CD4-positive, alpha-beta memory T cell (primary cell): ENCODE data around the gene BCKDK. TPM values are rescaled to one million over a fixed set of nuclear protein-coding genes. Genes with fewer than 3 reads are reported as not detected.
"Not testable (repeated sequence)": the region's sequence is repeated elsewhere in the genome, so short reads cannot be mapped to it uniquely, and the experiment has no call there.

Experiments
- CTCF ChIA-PET: fragments of 350-600 bp; sonication (Branson Sonifier 250); formaldehyde crosslinking; loops from one replicate; lab custom pipeline; 2021; ENCODE audit warnings: inconsistent platforms; ENCODE audit not compliant: partially characterized antibody; lab: Charles Lee
- POLR2A ChIA-PET: fragments of 350-600 bp; sonication (Branson Sonifier 250); formaldehyde crosslinking; loops from one replicate; lab custom pipeline; 2021; ENCODE audit not compliant: partially characterized antibody; lab: Charles Lee
- DNase-seq, 5 donors: peaks; one replicate each; pipeline versions ENCODE4 v3.0.0 to v3.0.0-alpha.2; 2020 to 2022; ENCODE audit warnings: mixed read lengths in 1 of 5
- H3K27ac ChIP-seq: one replicate; pipeline ENCODE4 v1.7.0; 2013; ENCODE audit warnings: low read depth, low read length
- H3K27me3 ChIP-seq: 2 replicates; pipeline ENCODE4 v1.7.0; 2013; ENCODE audit warnings: mild to moderate bottlenecking, low read length, moderate library complexity; ENCODE audit not compliant: insufficient read depth
- H3K36me3 ChIP-seq: 2 replicates; pipeline ENCODE4 v1.7.0; 2013; ENCODE audit warnings: mild to moderate bottlenecking, low read length, moderate library complexity; ENCODE audit not compliant: insufficient read depth
- H3K4me1 ChIP-seq: 2 replicates; pipeline ENCODE4 v1.7.0; 2013; ENCODE audit warnings: mild to moderate bottlenecking, low read length, moderate library complexity; ENCODE audit not compliant: insufficient read depth
- H3K4me3 ChIP-seq, 2 donors: one replicate each; pipeline ENCODE4 v1.7.0; 2013; ENCODE audit warnings: low read length in 2 of 2, mild to moderate bottlenecking in 1 of 2
- H3K9me3 ChIP-seq, 2 donors: one replicate each; pipeline ENCODE4 v1.7.0; 2013; ENCODE audit warnings: low read length in 2 of 2, control low read depth in 1 of 2; ENCODE audit not compliant: control insufficient read depth in 1 of 2
- H3K27ac Mint-ChIP-seq, 7 donors: one replicate each; pipeline ENCODE4 v1.8.0; 2020 to 2021; ENCODE audit warnings: mixed read lengths in 7 of 7, mild to moderate bottlenecking in 6 of 7, inconsistent platforms in 3 of 7, moderate library complexity in 3 of 7
- H3K27me3 Mint-ChIP-seq, 2 donors: one replicate each; pipeline ENCODE4 v1.8.0; 2020 to 2021; ENCODE audit warnings: mixed read lengths in 2 of 2
- H3K36me3 Mint-ChIP-seq, 2 donors: one replicate each; pipeline ENCODE4 v1.8.0; 2020 to 2021; ENCODE audit warnings: mixed read lengths in 2 of 2, inconsistent platforms in 1 of 2, mild to moderate bottlenecking in 1 of 2
- H3K4me1 Mint-ChIP-seq, 4 donors: one replicate each; pipeline ENCODE4 v1.8.0; 2020 to 2021; ENCODE audit warnings: mixed read lengths in 4 of 4, mild to moderate bottlenecking in 1 of 4
- H3K4me3 Mint-ChIP-seq, 8 donors: one replicate each; pipeline ENCODE4 v1.8.0; 2020 to 2021; ENCODE audit warnings: mixed read lengths in 8 of 8, mild to moderate bottlenecking in 7 of 8, moderate library complexity in 6 of 8, inconsistent platforms in 3 of 8
- H3K9me3 Mint-ChIP-seq, 8 donors: one replicate each; pipeline ENCODE4 v1.8.0; 2020 to 2021; ENCODE audit warnings: mixed read lengths in 8 of 8, mild to moderate bottlenecking in 5 of 8, inconsistent platforms in 3 of 8, moderate library complexity in 1 of 8
- intact Hi-C: fragments of 100-400 bp; cut with micrococcal nuclease; formaldehyde crosslinking; loops from one replicate; pipeline ENCODE4 v1.15.1; 2023
- polyA plus RNA-seq, 2 donors: library from polyadenylated mRNA; unstranded; fragments of 300-500 nt; fragmentation: Illumina TruSeq; gene quantifications; one replicate each; pipeline ENCODE4 v1.2.3, GENCODE V29; 2021
- total RNA-seq, 2 experiments: library from RNA; stranded (reverse); gene quantifications; one replicate each; pipeline ENCODE4 v1.2.3, GENCODE V29; 2021

The BCKDK gene
- total and polyA plus RNA-seq, 4 experiments from 2014 or later, result 17.0 to 24.3 (median 21.7) TPM

DNA sequence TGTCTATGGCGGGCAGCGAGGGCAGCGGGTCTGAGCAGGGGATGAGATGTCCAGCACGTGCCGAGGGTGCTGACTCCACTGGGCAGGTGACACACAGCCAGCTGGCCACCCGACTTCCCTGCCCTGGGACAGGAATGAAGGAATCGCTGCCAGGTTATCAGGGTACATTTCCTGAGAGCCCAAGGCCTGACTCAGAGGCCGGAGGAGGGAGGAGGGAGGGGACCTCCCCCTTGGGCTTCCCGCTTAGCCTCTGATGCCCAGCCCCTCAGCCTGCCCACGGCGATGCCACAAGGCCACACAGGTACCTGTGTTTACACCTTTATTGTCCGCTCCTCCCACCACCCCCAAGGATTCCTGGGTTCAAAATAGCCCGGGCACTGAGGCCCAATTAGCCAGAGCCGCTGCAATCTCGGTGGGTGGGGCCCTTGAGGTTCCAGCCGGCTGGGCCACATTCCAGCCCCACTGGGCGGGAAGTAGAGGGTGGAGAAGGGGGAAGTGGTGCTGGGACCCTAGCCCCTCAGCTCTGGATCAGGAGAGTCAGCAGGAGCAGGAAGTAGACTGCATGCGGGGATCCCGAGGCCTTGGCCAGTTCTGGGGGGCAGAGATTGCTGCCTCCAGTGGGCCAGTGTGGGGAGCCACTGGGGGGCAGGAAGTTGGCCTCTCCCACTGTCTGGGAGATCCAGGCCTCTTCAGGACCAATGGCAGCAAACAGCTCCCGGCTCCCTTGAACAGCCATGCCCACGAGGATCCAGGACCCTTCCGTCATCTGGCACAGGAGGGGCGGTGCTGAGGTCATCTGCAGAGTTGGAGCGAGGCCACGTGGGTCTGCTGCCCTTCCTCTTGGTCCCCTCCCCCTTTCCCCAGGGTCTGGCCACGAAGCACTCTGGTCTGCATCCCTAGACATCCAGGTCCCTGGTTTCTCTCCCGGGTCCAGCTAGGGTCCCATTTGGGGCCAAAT, 30.7 kb downstream of the BCKDK start:
- H3K27me3 Mint-ChIP-seq, result no peaks in the 10 kb centered on the region
- Histone ChIP-seq H3K27me3 (no peaks in the 10 kb centered on the region), H3K4me3 (no peak overlapping the region), H3K27ac (no peak overlapping the region), H3K4me1 (peaks cover 15% of the 10 kb centered on the region), H3K36me3 (no peaks in the 10 kb centered on the region), H3K9me3 (no peaks in the 10 kb centered on the region)
- H3K27ac Mint-ChIP-seq, result peak overlapping the region in 2 of 7 donors; percentile 8 to 30
- intact Hi-C loops, result no loop called here
- H3K4me1 Mint-ChIP-seq, result peaks cover 3 to 14% (median 10%) of the 10 kb centered on the region in 4 donors
- H3K36me3 Mint-ChIP-seq, result no peaks in the 10 kb centered on the region
- ChIA-PET POLR2A (interaction anchor here (0.6 to 6.0 kb wide), 3 partner anchors 8 to 41 kb away, joined by 3 to 121 read pairs (median 3); partner anchors contain the start of genes FUS and KAT8), CTCF (no interaction called here)
- H3K4me3 Mint-ChIP-seq, result no peak overlapping the region
- DNase-seq, result no peak
- H3K9me3 Mint-ChIP-seq, result no peaks in the 10 kb centered on the region

DNA sequence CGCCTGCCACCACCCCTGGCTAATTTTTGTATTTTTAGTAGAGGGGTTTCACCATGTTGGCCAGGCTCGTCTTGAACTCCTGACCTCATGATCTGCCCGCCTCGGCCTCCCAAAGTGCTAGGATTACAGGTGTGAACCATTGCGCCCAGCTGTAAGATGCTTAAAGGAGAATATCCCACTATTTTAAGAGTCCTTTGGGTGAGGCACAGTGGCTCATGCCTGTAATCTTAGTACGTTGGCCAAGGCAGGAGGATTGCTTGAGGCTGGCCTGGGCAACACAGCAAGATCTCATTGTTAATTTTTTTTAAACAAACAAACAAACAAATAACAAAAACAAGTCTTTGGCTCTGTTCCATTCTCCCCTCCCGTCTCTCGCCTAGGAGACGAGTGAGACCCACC, 32.9 kb downstream of the BCKDK start:
- H3K4me3 ChIP-seq, H3K27me3 ChIP-seq, intact Hi-C loops, H3K4me3 Mint-ChIP-seq, H3K9me3 Mint-ChIP-seq, H3K9me3 ChIP-seq, H3K36me3 Mint-ChIP-seq, H3K27me3 Mint-ChIP-seq, H3K27ac ChIP-seq, H3K36me3 ChIP-seq, DNase-seq: not testable (repeated sequence)
- POLR2A ChIA-PET, result interaction anchor here (1.8 to 6.0 kb wide), 7 partner anchors 8 to 192 kb away, joined by 5 to 195 read pairs (median 10); partner anchors contain the start of genes FUS, HSD3B7, KAT8 and ORAI3
- Mint-ChIP-seq H3K27ac (peak overlapping the region in 2 of 7 donors; percentile 44 to 70), H3K4me1 (peaks cover 3 to 14% (median 10%) of the 10 kb centered on the region in 4 donors)
- peaks cover 15% of the 10 kb centered on the region for H3K4me1 ChIP-seq
- CTCF ChIA-PET, result interaction anchor here (2.1 to 2.9 kb wide), 2 partner anchors 30 to 303 kb away, joined by 7 to 10 read pairs; no protein-coding TSS in a partner anchor

DNA sequence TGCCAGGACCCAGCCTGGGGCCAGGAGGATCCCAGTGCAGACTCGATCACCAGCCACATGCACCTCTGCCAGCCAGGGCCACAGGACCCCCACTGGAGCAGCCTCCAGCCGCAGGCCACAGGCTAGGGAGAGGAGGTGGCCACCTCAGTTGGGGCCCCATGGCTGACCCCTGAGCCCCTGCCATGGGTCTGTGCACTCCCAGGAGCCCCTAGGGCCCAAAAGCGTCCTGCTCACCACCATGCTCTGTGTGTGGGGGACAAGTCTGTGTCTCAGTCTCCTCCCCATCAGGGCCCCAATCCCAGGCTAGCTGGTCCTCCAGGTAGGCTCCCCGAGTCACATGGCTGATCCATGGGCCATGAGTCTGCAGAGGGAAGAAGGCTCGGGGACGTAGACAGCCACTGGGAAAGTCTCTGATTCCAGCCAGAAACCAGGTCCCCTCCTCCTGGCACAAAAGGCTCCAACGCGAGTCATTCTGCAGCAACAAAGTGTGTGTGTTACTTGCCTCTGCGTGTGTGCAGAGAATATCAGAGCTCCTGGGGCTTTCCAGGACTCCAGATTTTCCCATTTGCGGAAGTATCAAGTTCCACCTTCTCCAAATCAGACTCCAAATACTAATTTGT, 33.4 kb downstream of the BCKDK start:
- ChIA-PET POLR2A (interaction anchor here (0.6 to 6.0 kb wide), 35 partner anchors 9 to 736 kb away, joined by 3 to 195 read pairs (median 6); partner anchors contain the start of genes ARMC5, BCKDK, FUS and HSD3B7), CTCF (interaction anchor here (0.5 to 3.6 kb wide), 42 partner anchors 8 to 727 kb away, joined by 3 to 56 read pairs (median 4); partner anchors contain the start of genes BCKDK, FUS, HSD3B7 and KAT8)
- Histone ChIP-seq H3K4me1 (peaks cover 15% of the 10 kb centered on the region), H3K4me3 (peak overlapping the region in 1 of 2 donors; percentile 75), H3K27ac (peak overlapping the region; percentile 42), H3K27me3 (no peaks in the 10 kb centered on the region), H3K36me3 (no peaks in the 10 kb centered on the region), H3K9me3 (no peaks in the 10 kb centered on the region)
- Mint-ChIP-seq H3K4me1 (peaks cover 3 to 14% (median 10%) of the 10 kb centered on the region in 4 donors), H3K4me3 (peak overlapping the region; percentile 63 to 80 (median 74)), H3K27me3 (no peaks in the 10 kb centered on the region), H3K36me3 (no peaks in the 10 kb centered on the region), H3K9me3 (no peaks in the 10 kb centered on the region), H3K27ac (peak overlapping the region; percentile 72 to 94 (median 91))
- intact Hi-C loops, result loop anchor here (1.0 to 2.0 kb wide), 11 partner anchors 24 to 318 kb away; partner anchors contain the start of genes ARMC5, FUS, HSD3B7 and KAT8
- DNase-seq, result no peak

DNA sequence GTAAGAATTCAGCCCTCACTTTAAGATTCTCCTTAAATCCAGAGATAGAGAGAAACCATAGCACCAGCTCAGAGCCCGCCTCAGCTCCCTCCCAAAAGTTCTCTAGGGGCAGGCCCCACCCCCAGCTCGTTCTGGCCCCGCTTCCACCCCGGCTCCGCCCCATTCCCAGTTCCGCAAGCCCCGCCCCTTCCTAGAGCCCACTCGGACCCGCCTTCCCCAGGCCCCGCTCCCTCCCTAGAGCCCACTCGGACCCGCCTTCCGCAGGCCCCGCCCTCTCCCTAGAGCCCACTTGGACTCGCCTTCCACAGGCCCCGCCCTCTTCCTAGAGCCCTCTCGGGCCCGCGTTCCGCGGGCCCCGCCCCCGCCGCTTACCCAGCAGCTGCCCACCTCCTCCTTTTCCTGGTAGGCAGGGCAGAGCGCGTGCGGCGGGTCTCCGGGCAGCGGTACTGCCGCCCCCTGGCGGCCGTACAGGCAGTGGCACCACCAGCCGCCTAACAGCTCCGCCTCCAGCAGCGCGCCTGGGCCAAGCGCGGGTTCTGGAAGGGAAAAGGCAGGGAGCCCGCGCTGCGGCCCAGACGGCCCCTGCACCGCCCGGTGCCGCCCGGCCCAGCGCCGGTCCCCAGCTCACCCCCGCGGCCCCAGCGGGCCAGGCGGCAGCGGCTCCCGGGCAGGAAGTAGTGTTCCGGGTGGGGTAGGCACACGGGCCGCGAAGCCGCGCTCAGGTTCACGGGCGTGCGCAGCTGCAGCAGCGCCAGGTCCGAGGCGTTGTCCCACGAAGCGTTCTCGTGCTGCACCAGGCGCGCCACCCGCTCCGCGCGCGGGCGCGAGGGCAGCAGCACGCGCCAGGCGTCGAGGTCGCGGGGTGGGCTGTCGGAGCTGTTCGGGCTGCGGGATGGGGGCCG, 34.2 kb downstream of the BCKDK start:
- peak overlapping the region; percentile 72 to 94 (median 91) for H3K27ac Mint-ChIP-seq
- ChIA-PET POLR2A (interaction anchor here (0.6 to 6.0 kb wide), 43 partner anchors 8 to 735 kb away, joined by 3 to 195 read pairs (median 5); partner anchors contain the start of genes ARMC5, BCKDK, FUS and HSD3B7), CTCF (interaction anchor here (0.5 to 3.6 kb wide), 46 partner anchors 9 to 726 kb away, joined by 3 to 56 read pairs (median 4); partner anchors contain the start of genes BCKDK, FUS, HSD3B7 and KAT8)
- no peaks in the 10 kb centered on the region for H3K36me3 Mint-ChIP-seq
- no peaks in the 10 kb centered on the region for H3K36me3 ChIP-seq
- peak; percentile 94 to 97 (median 96) for DNase-seq
- H3K27me3 ChIP-seq, result no peaks in the 10 kb centered on the region
- peak overlapping the region in 1 of 2 donors; percentile 75 for H3K4me3 ChIP-seq
- H3K4me3 Mint-ChIP-seq, result peak overlapping the region; percentile 63 to 80 (median 74)
- H3K4me1 ChIP-seq, result peaks cover 15% of the 10 kb centered on the region
- intact Hi-C loops, result loop anchor here (1.0 to 2.0 kb wide), 11 partner anchors 25 to 317 kb away; partner anchors contain the start of genes ARMC5, FUS, HSD3B7 and KAT8
- H3K27me3 Mint-ChIP-seq, result no peaks in the 10 kb centered on the region
- H3K27ac ChIP-seq, result peak overlapping the region; percentile 42
- peaks cover 3 to 14% (median 10%) of the 10 kb centered on the region in 4 donors for H3K4me1 Mint-ChIP-seq
- no peaks in the 10 kb centered on the region for H3K9me3 ChIP-seq
- no peaks in the 10 kb centered on the region for H3K9me3 Mint-ChIP-seq

DNA sequence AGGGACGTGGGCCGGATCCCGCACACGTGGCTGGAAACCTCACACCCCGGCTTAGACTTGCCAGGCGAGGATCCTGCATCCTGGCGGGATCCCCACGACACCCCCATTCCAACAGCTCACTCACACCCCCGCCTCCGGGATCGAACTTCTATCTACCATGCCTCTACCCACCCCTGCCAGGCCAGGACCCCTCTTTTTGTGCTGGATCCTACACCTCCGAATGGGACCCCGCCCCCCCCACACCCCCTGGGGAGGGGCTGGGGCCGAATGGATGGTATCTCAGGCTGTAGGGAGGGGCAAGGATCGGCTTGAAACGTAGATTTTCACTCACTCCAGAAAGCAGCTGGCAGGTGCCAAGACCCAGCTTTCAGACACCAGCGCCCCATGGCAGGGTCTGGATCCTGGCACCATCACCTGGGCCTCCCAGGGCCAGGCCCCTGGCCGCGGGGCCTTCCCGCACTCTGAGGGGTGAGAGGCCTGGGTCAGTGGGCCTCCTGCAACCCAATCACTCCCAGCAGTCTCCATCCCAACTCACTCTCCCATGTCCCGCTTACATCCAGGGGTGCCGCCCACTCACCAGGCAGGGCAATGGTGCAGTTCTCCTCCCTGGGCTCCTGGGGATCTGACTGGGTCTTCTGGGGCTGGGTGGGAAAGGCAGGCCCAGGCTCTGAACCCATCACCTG, 35.0 kb downstream of the BCKDK start:
- DNase-seq, result no peak

More for the DNA sequence above, 35.0 kb downstream of the BCKDK start:
- H3K9me3 Mint-ChIP-seq, result no peaks in the 10 kb centered on the region
- Histone ChIP-seq H3K9me3 (no peaks in the 10 kb centered on the region), H3K4me3 (peak overlapping the region in 1 of 2 donors; percentile 75), H3K27ac (peak overlapping the region; percentile 42), H3K27me3 (no peaks in the 10 kb centered on the region), H3K4me1 (peaks cover 15% of the 10 kb centered on the region), H3K36me3 (no peaks in the 10 kb centered on the region)
- intact Hi-C loops, result loop anchor here (2.0 kb wide), 1 partner anchor 38 kb away; no protein-coding TSS in a partner anchor
- peak overlapping the region; percentile 27 to 75 (median 48) for H3K4me3 Mint-ChIP-seq
- no peaks in the 10 kb centered on the region for H3K36me3 Mint-ChIP-seq
- peaks cover 3 to 14% (median 10%) of the 10 kb centered on the region in 4 donors for H3K4me1 Mint-ChIP-seq
- H3K27ac Mint-ChIP-seq, result peak overlapping the region in 5 of 7 donors; percentile 22 to 75 (median 43)
- H3K27me3 Mint-ChIP-seq, result peaks cover 0 to 2% of the 10 kb centered on the region in 2 donors
- POLR2A ChIA-PET, result interaction anchor here (0.6 to 6.0 kb wide), 29 partner anchors 9 to 731 kb away, joined by 3 to 195 read pairs (median 7); partner anchors contain the start of genes ARMC5, FUS, HSD3B7 and KAT8
- CTCF ChIA-PET, result interaction anchor here (0.6 to 3.6 kb wide), 30 partner anchors 10 to 335 kb away, joined by 3 to 56 read pairs (median 6); partner anchors contain the start of genes BCKDK, FUS, HSD3B7 and KAT8
